ENCODE data around the gene GPR161. TPM values are rescaled to one million over a fixed set of nuclear protein-coding genes. Genes with fewer than 3 reads are reported as not detected.

GPR161 gene
- total and polyA plus RNA-seq, 2 donors (not counting 1 experiment from before 2014, with no cell fraction given): 0.07 to 0.22 TPM

GRCh38 chr1:168106274-168106673 lies 30.5 kb downstream of the GPR161 start:
- 95% methylated on average over 8 of the region's 8 CpGs for WGBS (ENCODE audit: insufficient coverage)
- no peak for TF ChIP-seq CTCF (IDR thresholded peaks at IDR 0.05)
- TF ChIP-seq EZH2 (IDR thresholded peaks at IDR 0.05; ENCODE audit: borderline replicate concordance, insufficient read depth, low read depth, low read length, poor library complexity, severe bottlenecking): no peak
- CTCF ChIA-PET: interaction anchor here (0.9 kb wide), 1 partner anchor 9 kb away, joined by 3 read pairs; no protein-coding TSS in a partner anchor

GRCh38 chr1:168105846-168106245 lies 30.9 kb downstream of the GPR161 start:
- no peak overlapping the region for H3K4me2 ChIP-seq (replicated peaks; ENCODE audit: low read depth, low read length, poor library complexity, severe bottlenecking)

More at GRCh38 chr1:168106274-168106673, 30.5 kb downstream of the GPR161 start:
- Mint-ChIP-seq H3K27ac (no peak overlapping the region), H3K4me1 (no peaks in the 10 kb centered on the region), H3K27me3 (peaks cover 15% of the 10 kb centered on the region), H3K4me3 (no peak overlapping the region), H3K9me3 (ENCODE audit: insufficient read depth) (no peaks in the 10 kb centered on the region)
- Histone ChIP-seq H3K4me2 (replicated peaks; ENCODE audit: low read depth, low read length, poor library complexity, severe bottlenecking) (no peak overlapping the region), H3K79me2 (ENCODE audit: control insufficient read depth, insufficient read depth, low read length) (no peaks in the 10 kb centered on the region), H4K20me1 (ENCODE audit: control insufficient read depth, insufficient read depth, low read length, poor library complexity, severe bottlenecking) (no peaks in the 10 kb centered on the region), H3K36me3 (replicated peaks in 1 of 2; ENCODE audit: control extremely low read depth in 1 of 2, control insufficient read depth in 1 of 2, extremely low read depth in 1 of 2, insufficient read depth in 2 of 2, low read length in 1 of 2) (no peaks in the 10 kb centered on the region), H3K27me3 (replicated peaks in 1 of 4; ENCODE audit: control extremely low read depth in 1 of 4, control insufficient read depth in 3 of 4, insufficient read depth in 4 of 4, low read length in 3 of 4) (peaks cover 0 to 11% (median 2%) of the 10 kb centered on the region in 4 experiments), H3K9ac (ENCODE audit: low read length) (no peak overlapping the region), H3K4me1 (ENCODE audit: control insufficient read depth in 2 of 2, insufficient read depth in 2 of 2, low read length in 2 of 2) (no peaks in the 10 kb centered on the region), H2AFZ (ENCODE audit: insufficient read depth, low read depth, low read length, poor library complexity, severe bottlenecking) (no peak overlapping the region), H3K4me3 (ENCODE audit: control extremely low read depth in 1 of 5, extremely low read depth in 1 of 5, insufficient read depth in 1 of 5, low read depth in 2 of 5, low read length in 4 of 5) (no peak overlapping the region), H3K9me3 (ENCODE audit: control extremely low read depth in 1 of 3, control insufficient read depth in 2 of 3, insufficient read depth in 1 of 3, low read length in 2 of 3) (no peaks in the 10 kb centered on the region), H3K27ac (ENCODE audit: low read length in 2 of 2) (no peak overlapping the region)
- POLR2A ChIA-PET: no interaction called here
- intact Hi-C loops (cut with micrococcal nuclease): no loop called here
- ATAC-seq (ENCODE audit: low read depth) (no peak), DNase-seq (no peak)

More at GRCh38 chr1:168105846-168106245, 30.9 kb downstream of the GPR161 start:
- Histone ChIP-seq H3K4me1 (ENCODE audit: control insufficient read depth in 2 of 2, insufficient read depth in 2 of 2, low read length in 2 of 2) (no peaks in the 10 kb centered on the region), H3K27ac (ENCODE audit: low read length in 2 of 2) (no peak overlapping the region), H3K9me3 (ENCODE audit: control extremely low read depth in 1 of 3, control insufficient read depth in 2 of 3, insufficient read depth in 1 of 3, low read length in 2 of 3) (no peaks in the 10 kb centered on the region), H3K27me3 (replicated peaks in 1 of 4; ENCODE audit: control extremely low read depth in 1 of 4, control insufficient read depth in 3 of 4, insufficient read depth in 4 of 4, low read length in 3 of 4) (peaks cover 0 to 11% (median 2%) of the 10 kb centered on the region in 4 experiments), H3K4me3 (ENCODE audit: control extremely low read depth in 1 of 5, extremely low read depth in 1 of 5, insufficient read depth in 1 of 5, low read depth in 2 of 5, low read length in 4 of 5) (no peak overlapping the region), H3K79me2 (ENCODE audit: control insufficient read depth, insufficient read depth, low read length) (no peaks in the 10 kb centered on the region), H2AFZ (ENCODE audit: insufficient read depth, low read depth, low read length, poor library complexity, severe bottlenecking) (no peak overlapping the region), H4K20me1 (ENCODE audit: control insufficient read depth, insufficient read depth, low read length, poor library complexity, severe bottlenecking) (no peaks in the 10 kb centered on the region), H3K9ac (ENCODE audit: low read length) (no peak overlapping the region), H3K36me3 (replicated peaks in 1 of 2; ENCODE audit: control extremely low read depth in 1 of 2, control insufficient read depth in 1 of 2, extremely low read depth in 1 of 2, insufficient read depth in 2 of 2, low read length in 1 of 2) (no peaks in the 10 kb centered on the region)
- CTCF ChIA-PET: no interaction called here
- H3K27me3 Mint-ChIP-seq: peaks cover 15% of the 10 kb centered on the region
- ATAC-seq (ENCODE audit: low read depth): no peak
- DNase-seq: no peak
- TF ChIP-seq CTCF (IDR thresholded peaks at IDR 0.05) (no peak), EZH2 (IDR thresholded peaks at IDR 0.05; ENCODE audit: borderline replicate concordance, insufficient read depth, low read depth, low read length, poor library complexity, severe bottlenecking) (no peak)
- no peaks in the 10 kb centered on the region for H3K4me1 Mint-ChIP-seq
- no CpG with 5 or more reads among the region's 6 CpGs for WGBS (ENCODE audit: insufficient coverage)
- H3K4me3 Mint-ChIP-seq: no peak overlapping the region
- no peak overlapping the region for H3K27ac Mint-ChIP-seq
- no peaks in the 10 kb centered on the region for H3K9me3 Mint-ChIP-seq (ENCODE audit: insufficient read depth)
- intact Hi-C loops (cut with micrococcal nuclease): no loop called here
- POLR2A ChIA-PET: no interaction called here
